Fibroblast of skin of back (primary cell): ENCODE results near the gene PABPC3. TPM values are rescaled to one million over a fixed set of nuclear protein-coding genes. Genes with fewer than 3 reads are reported as not detected.

Source experiments
- DNase-seq: peaks from one replicate; pipeline ENCODE4 v3.0.0-alpha.2; 2013
- polyA plus RNA-seq, 2 experiments: library from polyadenylated mRNA; unstranded; fragments of 120-200 nt; gene quantifications; one replicate each; pipeline ENCODE4 v1.2.1, GENCODE V29; 2013; ENCODE audit not compliant: insufficient read length in 2 of 2

The PABPC3 gene
- 0.69 TPM for polyA plus RNA-seq (2013, experiment 1 of 2; ENCODE audit: insufficient read length)
- 1.5 TPM for polyA plus RNA-seq (2013, experiment 2 of 2; ENCODE audit: insufficient read length)

DNA sequence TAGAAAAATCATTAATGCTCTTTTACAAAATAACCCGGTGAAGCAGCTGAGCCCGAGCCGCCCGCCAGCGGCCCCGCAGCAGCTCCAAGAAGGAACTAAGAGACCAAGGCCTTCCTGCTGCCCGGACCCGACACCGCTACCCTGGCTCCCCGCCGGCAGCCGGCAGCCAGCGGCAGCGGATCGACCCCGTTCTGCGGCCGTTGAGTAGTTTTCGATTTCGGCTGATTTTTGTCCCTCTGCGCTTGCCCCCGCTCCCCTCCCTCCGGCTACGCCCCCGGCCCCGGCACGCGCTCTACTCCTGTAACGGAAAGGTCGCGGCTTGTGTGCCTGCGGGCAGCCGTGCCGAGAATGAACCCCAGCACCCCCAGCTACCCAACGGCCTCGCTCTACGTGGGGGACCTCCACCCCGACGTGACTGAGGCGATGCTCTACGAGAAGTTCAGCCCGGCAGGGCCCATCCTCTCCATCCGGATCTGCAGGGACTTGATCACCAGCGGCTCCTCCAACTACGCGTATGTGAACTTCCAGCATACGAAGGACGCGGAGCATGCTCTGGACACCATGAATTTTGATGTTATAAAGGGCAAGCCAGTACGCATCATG is at the start of gene PABPC3:
PABPC3 (plus strand) TSS at position 286 of the 603 bp plus-strand sequence; CDS start at position 349, 63 bp downstream.
- no peak for DNase-seq

DNA sequence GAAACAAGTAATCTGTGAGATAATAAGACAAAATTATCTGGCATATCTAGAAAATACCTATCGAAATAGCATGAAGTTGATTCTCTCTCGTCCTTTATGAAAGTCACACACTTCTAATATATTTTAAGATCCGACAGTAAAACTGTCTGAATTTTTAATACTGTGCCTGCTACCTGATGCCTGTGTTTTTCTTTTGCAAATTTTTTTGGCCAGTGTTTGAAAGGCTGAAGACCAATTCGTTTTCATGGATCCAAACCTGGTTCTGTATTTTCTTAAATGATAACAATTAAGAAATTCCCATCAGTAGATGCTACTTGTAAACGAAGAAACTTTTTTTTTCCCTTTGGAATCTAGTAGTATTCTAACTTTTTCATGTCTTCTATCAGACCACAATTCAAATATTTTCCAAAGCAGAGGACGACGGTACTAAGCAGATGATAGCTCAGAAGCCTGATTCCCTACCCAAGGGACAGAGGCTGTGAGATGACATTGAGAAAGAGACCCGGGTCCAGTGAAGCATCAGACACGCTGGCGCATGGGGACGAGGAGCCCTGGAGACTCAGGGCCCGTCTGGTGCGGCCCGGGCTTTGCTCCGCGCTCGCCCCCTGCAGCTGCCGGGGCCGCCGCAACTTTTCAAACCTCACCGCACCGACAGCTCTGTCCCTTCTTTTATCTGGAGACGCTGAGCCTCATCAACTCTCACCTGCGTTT is 49.5 kb upstream of the PABPC3 start:
- DNase-seq = peak; percentile 1

DNA sequence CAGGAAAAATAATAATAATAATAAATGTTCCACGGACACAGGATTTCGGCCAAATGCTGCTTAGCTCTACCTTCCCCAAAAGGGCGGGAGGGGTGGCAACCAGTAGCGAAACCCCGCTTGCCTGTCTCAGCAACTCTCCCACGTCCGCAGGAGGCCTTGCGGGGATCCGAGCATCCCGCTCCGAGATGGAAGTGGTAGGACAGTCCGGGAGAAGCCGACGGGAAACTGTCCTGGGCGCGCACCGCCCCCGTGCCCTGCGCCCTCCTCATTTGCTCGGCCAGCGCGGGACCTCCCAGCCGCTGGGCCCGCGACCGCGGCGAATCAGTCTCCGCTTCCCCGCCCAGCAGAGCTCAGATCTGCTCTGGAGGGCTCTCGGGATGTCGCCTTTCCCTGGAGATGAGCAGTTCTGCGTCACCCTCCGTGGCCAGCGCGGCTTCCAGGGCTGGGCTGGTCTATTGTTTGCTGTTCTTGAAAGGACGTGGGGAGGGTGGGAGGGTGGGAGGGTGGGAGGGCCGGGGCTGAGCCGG is 48.9 kb upstream of the PABPC3 start:
- DNase-seq = peak; percentile 52

DNA sequence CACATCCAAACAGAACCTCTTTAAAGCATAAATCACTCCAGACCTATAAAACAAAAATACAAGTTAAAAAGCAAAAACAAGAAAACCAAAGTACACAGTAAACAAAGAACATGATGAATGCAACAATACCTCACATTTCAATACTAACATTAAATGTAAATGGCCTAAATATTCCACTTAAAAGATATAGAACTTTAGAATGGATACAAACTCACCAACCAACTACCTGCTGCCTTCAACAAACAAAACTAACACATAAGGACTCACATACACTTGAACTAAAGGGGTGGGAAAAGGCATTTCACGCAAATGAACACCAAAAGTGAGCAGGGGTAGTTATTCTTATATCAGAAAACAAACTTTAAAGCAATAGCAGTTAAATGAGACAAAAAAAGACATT is 44.9 kb upstream of the PABPC3 start:
- no peak for DNase-seq

DNA sequence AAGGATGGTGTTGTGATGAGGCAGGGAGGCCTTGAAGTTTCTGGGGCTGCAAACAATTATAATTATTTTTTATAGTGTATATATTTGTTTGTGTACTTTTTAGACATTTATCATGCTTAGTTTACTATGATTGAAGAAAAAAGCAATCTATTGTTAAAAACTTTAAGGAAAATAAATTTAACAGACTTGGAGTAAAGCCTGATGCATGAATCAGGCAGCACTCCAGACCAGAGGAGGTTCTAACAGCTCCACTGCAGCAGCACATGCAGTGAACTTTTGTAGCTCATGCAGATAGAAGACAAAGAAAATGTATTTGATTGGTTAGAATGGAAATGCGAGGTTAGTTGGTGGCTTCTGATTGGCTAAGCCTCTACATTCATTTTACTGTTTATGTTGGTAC is 36.8 kb upstream of the PABPC3 start:
- DNase-seq = no peak

DNA sequence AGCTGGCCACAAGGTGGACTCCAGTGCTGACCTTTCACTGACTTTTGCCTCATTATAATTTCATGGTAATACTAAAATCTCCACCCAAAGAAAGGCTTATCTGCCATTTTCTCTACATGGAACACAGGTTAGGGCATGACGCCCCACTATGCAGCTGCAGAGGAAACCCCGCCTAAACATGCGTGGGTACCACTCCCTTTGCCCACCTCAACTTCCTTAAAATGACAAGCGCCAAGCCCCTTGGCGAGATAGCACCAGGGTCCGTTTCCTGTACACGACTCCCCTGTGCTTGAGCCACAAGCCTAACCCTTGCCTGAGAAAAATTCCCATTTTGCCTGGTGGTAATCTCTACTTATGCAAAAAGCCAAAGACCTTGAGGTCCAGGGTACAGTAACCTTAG is 36.0 kb upstream of the PABPC3 start:
- DNase-seq = no peak

DNA sequence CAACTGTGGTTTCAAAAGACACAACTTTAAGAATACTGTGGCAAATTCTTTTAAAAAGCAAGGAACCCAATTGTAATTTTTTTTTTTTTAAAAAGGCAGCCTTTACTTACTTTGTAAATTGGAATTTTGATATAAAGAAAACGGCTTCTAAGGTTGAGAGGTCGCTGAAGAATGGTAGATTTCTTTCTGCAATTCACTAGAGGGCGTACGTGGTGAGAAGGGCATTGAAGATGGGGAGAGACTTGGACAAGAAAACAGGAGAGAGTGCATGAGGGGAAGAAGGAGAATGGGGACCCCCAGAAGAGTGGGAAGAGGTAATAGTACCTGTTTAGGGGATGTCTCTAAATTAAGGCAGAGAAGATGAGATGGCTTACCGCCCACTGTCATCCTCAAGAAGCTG is 33.5 kb upstream of the PABPC3 start:
- no peak for DNase-seq

DNA sequence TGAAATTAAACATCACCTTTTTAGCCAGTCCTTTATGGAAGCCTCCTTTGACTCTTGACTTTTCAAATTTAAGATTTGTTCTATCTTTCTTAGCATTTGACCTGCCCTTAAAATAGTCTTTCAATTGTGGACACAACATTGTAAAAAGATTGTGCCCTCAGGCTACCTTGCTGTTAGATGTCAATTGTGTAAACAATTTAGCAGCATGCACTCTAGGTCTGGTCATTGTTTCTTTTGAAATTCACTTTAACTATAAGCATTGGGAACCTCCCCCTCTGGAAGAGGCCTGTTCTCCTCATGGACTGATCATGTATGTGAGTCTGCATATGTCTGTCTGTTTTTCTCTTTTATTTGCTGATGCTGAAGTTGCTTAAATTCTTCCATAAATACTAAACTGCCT is 31.5 kb upstream of the PABPC3 start:
- no peak for DNase-seq

DNA sequence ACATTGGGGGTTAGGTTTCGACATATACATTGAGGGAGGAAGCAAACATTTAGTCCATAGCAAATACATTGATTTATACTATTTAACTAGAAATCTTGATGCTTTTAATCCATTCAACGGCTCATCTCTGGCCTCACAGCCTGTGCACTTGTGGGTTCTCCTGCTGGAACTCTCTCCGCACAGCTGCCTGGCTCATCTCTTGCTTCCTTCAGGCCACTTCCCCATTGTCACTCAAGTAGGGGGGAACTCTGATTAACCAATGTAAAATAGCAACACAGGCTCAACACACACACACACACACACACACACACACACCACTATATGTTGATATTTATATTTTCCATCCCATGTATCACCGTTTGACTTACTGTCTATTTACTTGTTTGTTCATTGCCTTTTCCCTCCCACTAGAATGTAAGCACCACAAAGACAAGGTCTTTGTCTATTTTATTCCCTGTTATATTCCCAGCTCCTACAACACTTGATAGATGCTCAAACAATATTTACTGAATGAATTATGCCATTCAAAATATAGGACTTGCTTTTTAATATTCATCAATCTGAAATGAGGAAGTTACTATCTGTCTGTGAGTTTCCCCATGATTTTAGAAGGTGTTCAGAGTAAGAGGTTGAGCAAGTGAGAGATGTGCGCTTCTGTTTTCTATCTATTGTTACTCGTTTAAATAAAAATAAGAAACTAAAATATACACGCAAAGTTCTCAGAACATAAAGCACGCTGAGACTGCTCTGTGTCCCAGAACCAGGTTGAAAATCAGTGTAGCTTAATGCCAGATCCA is 29.8 kb upstream of the PABPC3 start:
- no peak for DNase-seq

DNA sequence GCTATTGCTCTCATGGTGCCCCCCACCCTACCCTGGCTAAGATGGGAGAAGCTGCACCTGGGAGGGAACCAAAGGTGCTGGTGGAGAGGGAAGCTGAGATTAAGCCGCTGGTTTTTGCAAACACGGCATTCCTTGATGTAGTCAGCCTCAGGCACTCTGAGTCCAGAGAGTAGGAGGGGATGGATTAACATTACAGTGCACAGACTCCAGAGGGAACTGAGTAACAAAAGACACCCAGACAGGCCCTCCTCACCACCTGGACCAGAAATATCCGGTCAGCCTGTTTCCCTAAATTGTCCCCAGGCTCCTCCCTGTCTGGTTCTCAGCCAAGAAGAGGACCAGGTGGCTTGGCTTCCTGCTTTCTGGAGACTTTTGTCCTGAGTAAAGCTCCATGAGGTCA is 28.9 kb upstream of the PABPC3 start:
- no peak for DNase-seq

DNA sequence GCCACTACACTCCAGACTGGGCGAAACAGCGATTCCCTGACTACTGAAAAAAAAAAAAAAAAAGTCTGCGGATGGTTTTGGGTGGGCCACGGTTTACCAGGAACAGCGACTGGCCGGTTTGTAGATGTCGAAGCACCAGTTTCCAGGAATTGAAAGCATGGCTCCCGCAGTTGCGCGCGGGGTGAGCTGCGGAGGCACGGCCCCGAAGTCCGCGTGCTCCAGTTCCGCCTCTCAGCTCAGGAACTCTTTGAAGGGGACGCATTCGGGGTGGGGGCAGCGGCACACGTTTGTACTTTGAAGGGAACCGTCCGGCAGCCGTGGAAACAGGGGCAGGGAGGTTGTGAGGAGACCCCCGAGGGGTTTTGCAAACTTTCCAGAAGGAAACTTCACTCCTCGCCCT is 27.1 kb upstream of the PABPC3 start:
- no peak for DNase-seq

DNA sequence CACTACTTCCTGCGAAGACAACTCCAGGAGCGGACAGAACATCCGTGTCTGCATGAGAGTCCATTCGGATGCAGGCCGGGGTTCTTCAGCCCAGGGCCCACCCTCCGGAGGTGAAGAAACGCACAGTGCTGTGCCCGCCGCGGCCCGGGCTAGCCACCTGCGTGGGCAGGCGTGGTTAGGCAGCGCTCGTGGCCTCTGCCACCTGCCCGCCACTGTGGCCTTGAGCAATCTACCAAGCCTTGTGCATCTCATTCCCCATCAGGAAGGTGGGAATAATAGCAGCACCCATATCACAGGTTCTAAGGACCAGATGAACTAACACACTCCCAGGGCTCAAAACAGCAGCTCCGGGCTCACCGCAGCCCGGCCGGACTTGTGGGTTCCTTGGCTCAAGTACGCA is 26.7 kb upstream of the PABPC3 start:
- no peak for DNase-seq

DNA sequence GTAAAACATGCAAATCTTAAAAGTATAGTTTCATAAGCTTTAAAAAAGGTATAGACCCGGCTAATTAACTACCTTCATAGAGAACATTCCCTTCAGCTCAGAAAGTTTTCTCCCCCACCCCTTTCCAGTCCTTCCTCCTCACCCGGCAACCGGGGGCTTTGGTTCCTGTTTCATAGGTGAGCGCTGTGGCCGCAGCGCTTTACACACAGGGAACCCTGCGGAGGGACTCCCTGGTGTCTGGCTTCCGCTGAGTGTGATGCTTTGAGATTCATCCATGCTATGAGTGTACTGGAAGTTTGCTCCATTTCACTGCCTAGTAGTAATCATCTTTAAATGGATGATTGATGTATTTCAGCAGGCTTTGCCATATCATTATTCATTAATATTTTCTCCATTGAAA is 26.0 kb upstream of the PABPC3 start:
- DNase-seq = no peak

DNA sequence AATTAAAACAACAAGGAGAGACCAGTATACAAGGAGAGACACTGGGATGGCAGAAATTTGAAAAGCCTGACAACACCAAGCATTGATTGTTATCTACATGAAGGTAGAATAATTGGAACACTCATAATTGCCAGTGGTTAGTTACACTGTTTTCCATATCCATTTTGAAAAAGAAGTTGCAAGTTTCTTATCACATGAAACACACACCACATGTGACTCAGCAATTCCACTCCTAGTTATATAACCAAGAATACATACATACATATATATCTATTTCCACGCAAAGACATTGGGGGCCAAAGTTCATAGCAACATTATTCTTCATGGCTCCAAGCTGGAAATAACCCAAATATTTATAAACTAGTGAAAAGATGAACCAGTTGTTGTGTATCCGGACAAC is 15.2 kb upstream of the PABPC3 start:
- DNase-seq = no peak

DNA sequence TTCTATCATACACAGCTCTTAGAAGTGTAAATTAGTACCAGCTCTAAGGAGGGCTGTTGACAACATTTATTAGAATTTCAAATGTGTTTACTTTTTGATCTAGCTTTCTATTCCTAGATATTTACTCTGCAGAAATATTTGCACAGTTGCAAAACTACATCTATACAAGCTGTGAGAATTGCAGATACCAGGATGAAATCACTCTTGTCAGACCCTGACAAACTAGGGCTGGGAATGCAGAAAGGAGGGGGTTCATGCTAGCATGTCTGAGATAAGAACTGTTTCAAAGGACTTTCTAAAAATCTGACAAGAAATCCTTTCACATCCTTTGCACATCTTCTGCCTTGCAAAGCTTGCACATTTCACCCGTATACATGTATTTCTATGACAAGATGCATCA is 11.8 kb upstream of the PABPC3 start:
- DNase-seq = no peak

DNA sequence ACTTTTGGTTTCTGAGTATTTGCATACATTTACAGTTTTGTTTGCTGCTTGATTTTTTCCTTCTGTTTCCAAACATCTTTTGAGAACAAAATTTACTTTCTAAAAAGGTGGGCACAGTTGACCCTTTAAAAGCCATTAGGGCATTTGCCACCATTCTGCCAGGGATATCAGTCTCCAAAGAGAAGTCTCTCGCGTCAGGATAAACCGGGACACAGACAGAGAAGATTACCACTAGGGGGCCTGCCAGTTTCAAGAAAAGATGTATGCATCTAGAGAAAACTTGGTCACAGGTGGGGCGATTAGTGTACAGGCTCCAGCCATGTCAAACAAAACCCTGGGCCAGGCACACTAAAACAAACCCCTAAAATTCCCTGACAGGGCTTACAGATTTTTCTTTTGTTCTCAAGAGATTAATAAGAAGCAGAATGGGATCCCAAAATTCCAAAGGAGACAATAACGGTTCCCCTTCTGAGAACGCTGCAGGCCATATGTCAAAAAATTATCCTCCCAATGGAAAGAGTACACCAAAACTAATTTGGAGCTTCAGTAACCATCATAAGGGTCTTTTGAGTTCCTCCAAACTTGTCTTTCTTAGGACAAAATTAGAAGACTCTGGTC is 10.7 kb upstream of the PABPC3 start:
- DNase-seq = peak; percentile 35

DNA sequence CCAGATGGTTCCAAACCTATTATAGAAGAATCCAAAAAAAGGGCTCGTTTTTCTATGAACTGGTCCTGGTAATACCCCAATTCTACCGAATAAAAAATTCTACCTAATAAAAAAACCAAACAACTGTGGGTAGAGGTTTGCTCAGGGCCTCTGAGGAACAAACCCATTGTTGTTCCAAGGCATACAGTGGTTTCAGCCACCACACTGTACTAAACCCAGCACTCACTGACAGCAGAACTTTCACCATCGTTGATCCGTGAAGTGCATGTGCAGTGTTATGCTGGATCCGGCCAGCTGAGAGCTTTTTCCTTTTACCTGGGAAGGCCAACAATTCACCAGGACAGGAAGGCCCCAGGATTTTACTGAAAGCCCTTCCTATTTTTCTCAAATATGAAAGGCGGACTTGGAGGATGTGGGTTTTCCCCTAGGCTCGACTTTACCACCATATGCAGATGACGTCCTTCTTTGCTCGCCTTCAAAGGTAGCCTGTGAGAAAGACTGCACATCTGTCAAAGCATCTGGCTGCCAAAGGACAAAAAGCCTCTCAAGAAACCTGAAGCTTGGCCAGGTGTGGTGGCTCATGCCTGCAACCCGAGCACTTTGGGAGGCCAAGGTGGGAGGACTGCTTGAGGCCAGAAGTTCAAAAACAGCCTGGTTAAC is 7.2 kb upstream of the PABPC3 start:
- DNase-seq = no peak

DNA sequence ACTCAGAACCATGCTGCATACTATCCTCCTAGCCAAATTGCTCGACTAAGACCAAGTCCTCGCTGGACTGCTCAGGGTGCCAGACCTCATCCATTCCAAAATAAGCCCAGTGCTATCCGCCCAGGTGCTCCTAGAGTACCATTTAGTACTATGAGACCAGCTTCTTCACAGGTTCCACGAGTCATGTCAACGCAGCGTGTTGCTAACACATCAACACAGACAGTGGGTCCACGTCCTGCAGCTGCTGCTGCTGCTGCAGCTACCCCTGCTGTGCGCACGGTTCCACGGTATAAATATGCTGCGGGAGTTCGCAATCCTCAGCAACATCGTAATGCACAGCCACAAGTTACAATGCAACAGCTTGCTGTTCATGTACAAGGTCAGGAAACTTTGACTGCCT is 1.5 kb downstream of the PABPC3 start:
- no peak for DNase-seq

DNA sequence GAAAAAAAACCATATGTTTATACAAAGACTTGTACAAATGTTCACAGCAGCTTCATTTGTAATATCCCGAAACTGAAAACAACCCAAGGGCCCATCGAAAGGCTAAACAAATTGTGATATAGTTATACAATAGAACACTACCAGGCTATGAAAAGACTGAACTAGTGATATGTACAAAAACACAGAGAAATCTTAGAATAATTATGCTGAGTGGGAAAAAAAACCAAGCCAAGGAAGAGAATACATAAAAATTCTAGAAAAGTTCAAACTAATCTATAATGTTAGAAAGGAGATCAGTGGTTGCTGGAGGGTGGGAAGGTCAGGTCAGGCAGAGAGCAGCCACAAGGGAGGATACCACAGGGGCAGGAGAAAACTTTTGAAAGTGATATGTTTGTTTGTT is 7.8 kb downstream of the PABPC3 start:
- DNase-seq = no peak

DNA sequence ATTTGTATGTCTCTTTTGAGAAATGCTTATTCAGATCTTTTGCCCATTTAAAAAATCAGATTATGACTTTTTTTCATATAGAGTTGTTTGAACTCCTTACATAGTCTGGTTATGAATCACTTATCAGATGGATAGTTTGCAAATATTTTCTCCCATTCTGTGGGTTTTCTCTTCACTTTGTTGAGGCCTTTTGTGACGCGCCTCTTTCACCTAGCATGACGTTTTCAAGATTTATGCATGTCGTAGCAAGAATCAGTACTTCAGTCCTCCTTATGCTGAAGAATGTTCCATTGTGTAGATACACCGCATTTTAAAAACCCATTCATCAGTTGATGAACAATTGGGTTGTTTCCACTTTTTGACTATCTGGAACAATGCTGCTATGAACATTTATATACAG is 13.4 kb downstream of the PABPC3 start:
- DNase-seq = no peak

DNA sequence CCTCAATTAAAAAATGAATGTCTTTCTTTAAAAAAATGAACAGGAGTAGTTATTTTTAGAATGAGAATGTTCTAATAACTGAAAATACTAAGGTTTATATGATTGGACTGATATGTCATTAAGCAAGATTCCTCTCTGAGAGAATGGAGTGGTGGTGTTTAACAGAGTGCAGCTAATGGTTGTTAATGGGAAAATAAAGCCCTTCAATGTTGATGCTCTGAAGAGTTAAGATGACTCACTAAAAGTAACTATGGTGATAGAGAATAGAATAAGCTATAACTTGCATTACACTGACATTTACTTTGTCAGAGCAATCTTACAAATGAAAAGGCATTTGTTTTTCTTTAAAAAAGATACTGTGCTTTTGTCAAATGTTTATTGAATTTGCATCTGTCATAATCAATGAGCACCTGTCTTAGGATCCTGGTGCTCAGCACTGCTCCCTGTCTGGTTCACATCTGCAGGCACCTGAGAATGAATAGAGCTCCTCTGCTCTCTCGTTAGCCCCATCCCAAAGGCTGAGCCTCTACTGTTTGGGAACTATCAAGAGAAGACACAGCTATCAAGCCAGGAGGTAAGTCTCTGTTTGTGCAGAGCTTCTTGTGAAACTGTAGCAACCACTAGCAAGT is 15.1 kb downstream of the PABPC3 start:
- DNase-seq = no peak

DNA sequence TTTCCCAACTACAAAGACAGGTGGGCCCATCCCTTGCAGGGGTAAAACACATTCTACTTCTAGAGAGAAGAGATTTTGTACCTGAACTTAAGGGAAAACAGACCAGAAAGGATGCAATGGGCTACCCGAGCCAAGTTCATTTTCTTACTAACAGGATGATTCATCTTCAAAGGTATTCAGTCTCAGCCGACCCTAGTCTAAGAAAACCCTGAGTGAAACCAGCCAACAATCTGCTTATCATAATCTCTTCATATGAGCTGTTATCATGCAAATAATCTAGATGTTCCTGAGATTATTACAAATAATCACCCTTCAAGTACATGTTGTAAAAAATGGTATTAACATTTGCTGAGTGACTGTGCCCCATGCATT is 15.6 kb downstream of the PABPC3 start:
- DNase-seq = no peak
